MM.1S (cell line): ENCODE results near the gene CCDC159.

Experiments
- DNase-seq: peaks from one replicate; pipeline ENCODE4 v3.0.0-alpha.2; 2015
- H2AFZ ChIP-seq: fragments of 300-600 bp; sonication (generic); 2 replicates; pipeline ENCODE4 v1.6.0; 2016; ENCODE audit warnings: antibody characterized with exemption, low read length
- H3F3A ChIP-seq: fragments of 300-600 bp; sonication (generic); 2 replicates; pipeline ENCODE4 v1.6.1; 2016; ENCODE audit warnings: mild to moderate bottlenecking, antibody characterized with exemption, low read length, moderate library complexity, mixed read lengths; ENCODE audit not compliant: insufficient read depth
- H3K27ac ChIP-seq: fragments of 300-600 bp; sonication (generic); 2 replicates; pipeline ENCODE4 v1.5.1; 2016; ENCODE audit warnings: mild to moderate bottlenecking, low read length
- H3K27me3 ChIP-seq: fragments of 300-600 bp; sonication (generic); replicated peaks from 2 replicates; pipeline ENCODE4 v1.6.0; 2016; ENCODE audit warnings: low read length; ENCODE audit not compliant: insufficient read depth
- H3K36me3 ChIP-seq: fragments of 300-600 bp; sonication (generic); replicated peaks from 2 replicates; pipeline ENCODE4 v1.6.1; 2016; ENCODE audit warnings: mild to moderate bottlenecking, low read length, mixed read lengths; ENCODE audit not compliant: insufficient read depth
- H3K4me1 ChIP-seq: fragments of 300-600 bp; sonication (generic); 2 replicates; pipeline ENCODE4 v1.6.1; 2016; ENCODE audit warnings: low read length, mixed read lengths
- H3K4me2 ChIP-seq: fragments of 300-600 bp; sonication (generic); 2 replicates; pipeline ENCODE4 v1.6.0; 2016; ENCODE audit warnings: low read depth, low read length
- H3K4me3 ChIP-seq: fragments of 300-600 bp; sonication (generic); 2 replicates; pipeline ENCODE4 v1.5.1; 2016; ENCODE audit warnings: low read length, mixed read lengths
- H3K79me2 ChIP-seq: fragments of 300-600 bp; sonication (generic); 2 replicates; pipeline ENCODE4 v1.6.1; 2016; ENCODE audit warnings: mixed run types, low read length, mixed read lengths
- H3K9ac ChIP-seq: fragments of 300-600 bp; sonication (generic); 2 replicates; pipeline ENCODE4 v1.6.1; 2016; ENCODE audit warnings: low read length, mixed read lengths
- H3K9me2 ChIP-seq: fragments of 300-600 bp; sonication (generic); replicated peaks from 2 replicates; pipeline ENCODE4 v1.6.1; 2016; ENCODE audit warnings: mild to moderate bottlenecking, low read length, mixed read lengths; ENCODE audit not compliant: insufficient read depth
- H3K9me3 ChIP-seq: fragments of 300-600 bp; sonication (generic); replicated peaks from 2 replicates; pipeline ENCODE4 v1.6.1; 2016; ENCODE audit warnings: mild to moderate bottlenecking, low read length, mixed read lengths; ENCODE audit not compliant: insufficient read depth
- H4K20me1 ChIP-seq: fragments of 300-600 bp; sonication (generic); 2 replicates; pipeline ENCODE4 v1.6.1; 2016; ENCODE audit warnings: mild to moderate bottlenecking, low read length, moderate library complexity, mixed read lengths; ENCODE audit not compliant: insufficient read depth
- CTCF ChIP-seq: fragments of 300-600 bp; sonication (generic); IDR thresholded peaks from 2 replicates; pipeline ENCODE4 v1.5.1; 2016; ENCODE audit warnings: antibody characterized with exemption, low read length, mixed read lengths
- EZH2 ChIP-seq: fragments of 300-600 bp; sonication (generic); optimal IDR thresholded peaks from 2 replicates; pipeline ENCODE3; 2017; ENCODE audit warnings: low read depth, mild to moderate bottlenecking, antibody characterized with exemption, low read length, mixed read lengths
- EZH2phosphoT487 ChIP-seq: fragments of 300-600 bp; sonication (generic); IDR thresholded peaks from 2 replicates; pipeline ENCODE4 v1.6.1; 2018; ENCODE audit warnings: antibody characterized with exemption, low read length

CCDC159 gene

GRCh38 chr19:11321191-11322126 lies 24.9 kb upstream of the CCDC159 start:
- no peaks in the 10 kb centered on the region; the same call in 1 of the 2 replicates for H3F3A ChIP-seq
- DNase-seq, result no peak
- H4K20me1 ChIP-seq, result no peaks in the 10 kb centered on the region
- H3K79me2 ChIP-seq, result no peaks in the 10 kb centered on the region
- H2AFZ ChIP-seq, result no peak overlapping the region
- no peak overlapping the region for H3K27ac ChIP-seq
- H3K9me3 ChIP-seq, result no peaks in the 10 kb centered on the region
- no peak overlapping the region for H3K4me3 ChIP-seq
- no peaks in the 10 kb centered on the region for H3K9me2 ChIP-seq
- no peak for TF ChIP-seq CTCF
- TF ChIP-seq EZH2phosphoT487, result no peak
- no peak for TF ChIP-seq EZH2
- no peak overlapping the region for H3K4me2 ChIP-seq
- H3K36me3 ChIP-seq, result no peaks in the 10 kb centered on the region
- H3K4me1 ChIP-seq, result no peaks in the 10 kb centered on the region
- H3K27me3 ChIP-seq, result no peaks in the 10 kb centered on the region
- no peak overlapping the region for H3K9ac ChIP-seq

- Histone ChIP-seq H2AFZ (no peak overlapping the region), H3F3A (no peaks in the 10 kb centered on the region; the same call in 1 of the 2 replicates), H3K4me3 (no peak overlapping the region), H4K20me1 (no peaks in the 10 kb centered on the region), H3K9me3 (no peaks in the 10 kb centered on the region), H3K9ac (no peak overlapping the region), H3K36me3 (no peaks in the 10 kb centered on the region), H3K9me2 (no peaks in the 10 kb centered on the region), H3K79me2 (no peaks in the 10 kb centered on the region), H3K27me3 (no peaks in the 10 kb centered on the region), H3K4me2 (no peak overlapping the region), H3K4me1 (no peaks in the 10 kb centered on the region), H3K27ac (no peak overlapping the region)
- DNase-seq, result no peak
- no peak for TF ChIP-seq EZH2
- no peak for TF ChIP-seq EZH2phosphoT487
- no peak for TF ChIP-seq CTCF
Observed at GRCh38 chr19:11322269-11323024, 23.9 kb upstream of the CCDC159 start.

- Histone ChIP-seq H3K9me2 (no peaks in the 10 kb centered on the region), H3K79me2 (no peaks in the 10 kb centered on the region), H3F3A (no peaks in the 10 kb centered on the region), H3K9me3 (no peaks in the 10 kb centered on the region), H4K20me1 (no peaks in the 10 kb centered on the region), H2AFZ (no peak overlapping the region), H3K27me3 (no peaks in the 10 kb centered on the region), H3K27ac (no peak overlapping the region), H3K4me3 (no peak overlapping the region), H3K4me2 (no peak overlapping the region), H3K36me3 (no peaks in the 10 kb centered on the region), H3K4me1 (no peaks in the 10 kb centered on the region), H3K9ac (no peak overlapping the region)
- no peak for TF ChIP-seq EZH2phosphoT487
- no peak for TF ChIP-seq EZH2
- TF ChIP-seq CTCF, result no peak
- no peak for DNase-seq
Observed at GRCh38 chr19:11323601-11324078, 22.7 kb upstream of the CCDC159 start.
